Posterior cingulate gyrus (tissue), 11 donors: ENCODE measurements around the gene KRT72.

ENCODE experiments used
- DNase-seq, 10 donors: peaks; one replicate each; pipeline versions ENCODE4 v3.0.0 to v3.0.0-alpha.2; 2020 to 2021; ENCODE audit warnings: mixed read lengths in 3 of 10
- intact Hi-C: fragments of 100-400 bp; cut with DNase I; formaldehyde crosslinking; loops from one replicate; pipeline ENCODE4 v1.15.1; 2023

Gene KRT72

DNA sequence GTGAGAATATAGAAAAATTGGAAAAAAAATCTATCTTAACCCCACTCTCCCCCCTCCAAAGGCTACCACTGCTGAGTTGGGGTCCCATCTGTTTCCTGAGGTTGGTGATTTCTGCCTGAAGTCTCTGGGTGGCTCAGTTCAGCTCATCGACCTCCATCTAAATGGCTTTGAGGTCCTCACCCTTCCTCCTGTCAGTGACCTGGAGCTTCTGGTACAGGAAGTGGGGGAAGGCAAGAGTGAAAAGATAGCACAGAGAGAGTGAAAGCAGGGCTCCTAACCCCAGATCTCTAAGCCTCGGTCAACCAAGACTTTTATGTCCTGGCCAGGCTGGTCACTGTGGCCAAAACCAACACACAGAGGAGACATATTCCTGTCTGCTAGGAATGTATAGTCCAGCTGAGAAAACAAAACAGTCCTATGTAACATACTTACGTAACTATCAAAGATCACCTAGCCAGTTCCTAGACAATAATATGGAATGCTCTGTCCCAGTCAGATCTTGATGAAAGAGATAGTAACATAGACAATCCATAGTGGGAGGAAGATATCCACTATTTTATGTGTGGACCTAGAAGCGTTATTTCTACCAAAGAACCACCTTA, 29.4 kb upstream of the KRT72 start:
- intact Hi-C loops = no loop called here
- DNase-seq = no peak

DNA sequence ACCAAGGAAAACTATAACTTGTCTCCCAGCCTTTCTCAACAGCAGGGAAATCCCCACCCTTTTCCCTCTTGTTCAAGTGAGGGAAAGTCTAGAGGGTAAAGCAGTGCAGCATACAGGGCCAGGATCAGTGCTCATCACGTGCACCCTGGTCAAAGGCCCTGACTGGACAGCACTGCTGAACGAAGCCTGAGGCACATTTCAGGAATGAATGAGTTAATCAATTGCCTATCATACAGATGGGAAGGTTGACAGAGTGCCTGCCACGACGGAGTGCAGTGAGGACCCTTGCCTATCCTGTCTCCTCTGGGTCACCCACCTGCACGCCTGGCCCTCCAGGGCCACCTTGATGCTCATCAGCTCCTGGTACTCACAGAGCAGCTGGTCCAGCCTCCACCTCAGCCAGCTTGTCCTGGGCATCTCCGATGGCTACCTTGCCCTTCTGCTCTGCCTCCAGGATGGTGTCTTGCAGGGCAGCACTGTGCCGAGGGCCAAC, 28.8 kb upstream of the KRT72 start:
- intact Hi-C loops = no loop called here
- DNase-seq = no peak

DNA sequence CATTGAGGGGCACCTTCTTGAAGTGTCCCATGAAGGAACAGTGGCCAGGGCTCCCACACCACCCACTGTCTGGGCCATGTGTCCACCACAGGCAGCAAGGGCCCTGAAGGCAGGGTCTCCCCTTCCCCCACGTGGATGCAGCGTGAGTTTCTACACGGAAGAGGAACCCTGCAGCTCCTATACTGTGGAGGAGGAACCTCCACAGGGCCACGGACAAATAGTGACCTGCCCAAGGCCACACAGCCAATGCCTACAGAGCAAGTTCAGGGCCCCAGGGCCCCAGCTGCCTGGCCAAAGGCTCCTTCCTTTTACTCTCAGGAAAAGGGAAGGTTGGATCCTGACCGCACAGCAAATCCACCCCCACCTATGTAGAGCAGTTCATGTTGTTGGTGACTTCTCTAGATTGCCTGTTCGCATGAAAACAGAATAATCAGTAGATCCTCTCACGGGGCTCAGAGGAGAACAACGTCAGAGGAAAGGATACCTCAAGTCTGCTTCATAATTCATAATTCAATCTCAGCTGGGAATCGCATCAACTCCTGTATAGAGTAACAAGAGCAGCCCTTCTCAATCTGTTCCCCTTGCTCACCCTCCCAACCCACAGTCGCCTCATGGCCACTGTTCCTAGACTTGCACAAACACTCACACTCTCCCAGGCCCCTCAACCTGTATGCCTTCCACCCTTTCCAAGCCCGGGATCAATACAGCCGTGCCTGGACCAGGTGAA, 28.2 kb upstream of the KRT72 start:
- DNase-seq = peak in 1 of 10 donors; percentile 70
- intact Hi-C loops = no loop called here

DNA sequence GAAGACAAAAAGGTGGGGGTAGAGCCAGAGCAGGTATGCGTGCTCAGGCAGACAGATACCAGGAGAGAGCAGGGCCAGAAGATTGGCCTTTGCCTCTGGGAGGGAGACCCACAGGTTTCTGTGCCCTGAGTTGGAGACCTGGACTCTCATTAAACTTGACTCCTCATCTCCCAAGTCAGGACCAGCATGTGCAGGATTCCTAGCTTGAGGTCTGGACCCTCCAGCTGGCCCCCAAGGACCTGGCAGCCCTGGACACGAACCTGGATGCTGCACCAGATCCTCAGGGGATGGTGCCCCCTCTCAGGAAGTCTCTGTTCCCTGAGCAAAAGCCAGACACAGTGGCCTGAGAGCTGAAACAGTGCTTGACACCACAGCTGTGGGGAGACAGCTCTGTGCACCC, 27.6 kb upstream of the KRT72 start:
- peak in 1 of 10 donors; percentile 52 for DNase-seq
- intact Hi-C loops = no loop called here

DNA sequence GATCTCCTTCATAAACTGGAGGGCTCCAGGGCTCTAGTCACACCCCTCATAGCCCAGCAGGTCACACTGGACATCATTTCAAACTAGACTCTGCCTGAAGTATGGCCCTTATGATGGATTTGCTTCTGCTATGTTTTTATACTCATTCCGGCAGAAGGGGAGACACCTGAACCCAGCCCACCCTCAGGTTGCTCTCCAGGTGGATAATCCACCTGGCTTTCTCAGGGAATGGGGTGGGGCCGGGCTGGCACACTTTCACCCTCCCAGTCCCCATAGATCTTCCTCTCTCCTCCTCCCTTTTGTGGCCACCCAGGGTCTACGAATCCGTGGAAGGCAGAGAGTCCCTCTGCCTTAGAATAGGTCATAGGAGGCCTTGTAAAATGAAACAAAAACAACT, 26.8 kb upstream of the KRT72 start:
- intact Hi-C loops = no loop called here
- no peak for DNase-seq

DNA sequence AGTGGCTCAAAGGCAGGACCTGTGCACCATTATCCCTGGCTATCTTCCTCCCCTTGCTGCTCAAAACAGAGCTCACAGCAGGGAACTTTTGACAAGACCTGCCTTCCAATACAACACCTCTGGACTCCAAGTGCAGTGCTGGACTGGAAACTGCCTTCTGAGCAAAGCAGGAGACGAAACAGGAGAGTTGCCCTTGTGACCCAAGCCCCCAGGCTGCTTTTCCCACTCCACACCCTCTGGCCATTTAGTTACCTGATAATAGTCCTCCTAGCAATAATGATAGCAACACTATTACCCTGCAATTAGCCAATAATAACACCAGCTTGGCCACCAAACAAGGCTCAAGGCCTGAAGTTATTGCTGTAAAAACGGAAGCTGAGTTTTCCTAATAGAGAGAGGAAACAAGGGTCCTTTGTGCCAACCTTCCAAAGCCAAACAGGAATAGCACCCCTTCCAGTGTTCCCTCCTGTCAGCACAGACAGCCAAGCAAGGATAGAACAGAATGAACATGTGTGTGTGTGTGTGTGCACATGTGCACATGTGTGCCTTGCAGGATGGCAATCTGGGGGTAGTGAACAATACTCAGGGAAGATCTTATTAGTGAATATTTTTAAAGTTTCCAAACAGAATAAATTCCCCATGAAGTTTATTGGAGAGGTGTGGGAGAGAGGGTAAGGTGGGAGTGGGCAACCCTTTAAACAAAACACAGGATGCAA, 26.3 kb upstream of the KRT72 start:
- DNase-seq = no peak
- intact Hi-C loops = no loop called here

GRCh38 chr12:52622349-52622748, 21.1 kb upstream of the KRT72 start:
- intact Hi-C loops = no loop called here
- DNase-seq = no peak

GRCh38 chr12:52618866-52619265, 17.6 kb upstream of the KRT72 start:
- no peak for DNase-seq
- intact Hi-C loops = no loop called here

GRCh38 chr12:52618216-52618615, 17.0 kb upstream of the KRT72 start, which contains the start of gene KRT73:
Gene KRT73 (minus strand): TSS chr12:52618559. CDS start chr12:52618524, 35 bp downstream.
- intact Hi-C loops = no loop called here
- no peak for DNase-seq

DNA sequence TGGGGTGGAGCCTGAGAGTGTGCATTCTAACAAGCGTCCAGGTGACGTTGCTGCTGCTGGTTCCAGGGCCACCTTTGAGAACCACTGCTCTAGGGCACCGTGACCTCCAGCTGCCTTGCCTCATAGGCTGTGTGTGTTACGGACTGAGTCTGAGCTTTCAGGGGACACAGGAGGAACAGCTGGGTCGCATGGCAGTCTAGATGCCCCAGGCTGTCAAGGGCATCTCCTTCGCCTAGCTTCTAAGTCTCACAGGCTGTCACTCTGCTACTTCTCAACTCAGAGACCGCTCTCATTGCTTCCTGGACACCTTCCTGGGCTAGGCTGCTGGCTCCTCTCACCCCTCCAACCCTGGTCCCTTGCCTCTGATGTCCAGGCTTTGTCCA, 16.1 kb upstream of the KRT72 start:
- intact Hi-C loops = no loop called here
- no peak for DNase-seq

- intact Hi-C loops = no loop called here
- no peak for DNase-seq
Measured at GRCh38 chr12:52616680-52617402, 15.6 kb upstream of the KRT72 start.

- intact Hi-C loops = no loop called here
- DNase-seq = no peak
Measured at GRCh38 chr12:52615912-52616311, 14.6 kb upstream of the KRT72 start.

- intact Hi-C loops = no loop called here
- no peak for DNase-seq
Measured at GRCh38 chr12:52615208-52615868, 14.1 kb upstream of the KRT72 start.

- DNase-seq = no peak
- intact Hi-C loops = no loop called here
Measured at GRCh38 chr12:52614381-52615207, 13.3 kb upstream of the KRT72 start.

GRCh38 chr12:52613384-52614030, 12.2 kb upstream of the KRT72 start:
- intact Hi-C loops = no loop called here
- DNase-seq = no peak

DNA sequence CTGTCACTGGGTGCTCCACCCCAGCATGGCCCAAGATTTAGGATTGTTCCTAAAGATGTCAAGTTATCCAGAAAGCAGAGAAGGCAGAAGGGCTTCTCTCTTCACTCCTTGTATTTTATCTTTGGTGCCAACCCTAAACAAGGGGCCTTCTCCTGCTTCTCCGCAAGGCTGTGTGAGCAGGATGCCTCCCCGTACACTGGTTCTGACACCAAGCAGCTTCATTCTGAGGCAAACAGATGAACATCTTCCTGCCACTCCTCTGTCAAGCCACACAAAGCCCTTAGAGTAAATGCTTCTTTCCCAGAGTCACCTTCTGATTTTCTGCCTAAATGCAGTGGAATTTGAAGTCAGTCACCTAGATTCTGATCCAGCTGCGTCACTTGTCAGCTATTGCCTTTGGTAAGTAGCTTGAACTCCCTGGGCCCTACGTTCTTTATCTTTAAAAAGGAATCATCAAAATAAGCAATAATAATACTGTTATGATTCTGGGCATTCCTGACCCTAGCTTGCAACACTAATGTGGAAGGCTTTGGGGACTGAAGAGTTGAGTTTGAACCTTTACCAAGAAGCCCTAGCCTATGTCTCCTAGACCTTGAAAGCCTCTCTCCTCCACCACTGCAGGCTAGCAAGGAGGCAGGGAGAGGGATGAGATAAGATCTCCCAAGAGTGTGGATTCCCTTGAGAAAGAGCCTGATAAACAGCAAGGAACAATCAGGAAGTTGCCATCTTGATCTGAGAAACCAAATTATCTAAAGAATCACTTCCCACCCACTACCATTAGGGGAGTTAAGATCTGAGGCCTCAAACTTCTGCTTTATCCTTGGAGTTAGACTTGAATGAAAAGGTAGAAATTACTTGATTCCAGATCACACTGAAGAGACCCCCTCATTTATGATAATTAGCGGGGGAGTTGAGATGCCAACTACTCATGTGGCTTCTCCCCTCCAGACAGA, 11.4 kb upstream of the KRT72 start:
- no peak for DNase-seq
- intact Hi-C loops = no loop called here

- intact Hi-C loops = no loop called here
- DNase-seq = no peak
Measured at GRCh38 chr12:52611080-52611468, 9.8 kb upstream of the KRT72 start.
